Activated CD8-positive, alpha-beta memory T cell treated with anti-CD3 and anti-CD28 coated beads for 24 hours (primary cell): ENCODE measurements around the gene FBXL4.

Experiments used
- DNase-seq: peaks from one replicate; pipeline ENCODE4 v3.0.0-alpha.2; 2020

The FBXL4 gene

GRCh38 chr6:98836962-98837944 is 110.5 kb downstream of the FBXL4 start:
- no peak for DNase-seq

DNA sequence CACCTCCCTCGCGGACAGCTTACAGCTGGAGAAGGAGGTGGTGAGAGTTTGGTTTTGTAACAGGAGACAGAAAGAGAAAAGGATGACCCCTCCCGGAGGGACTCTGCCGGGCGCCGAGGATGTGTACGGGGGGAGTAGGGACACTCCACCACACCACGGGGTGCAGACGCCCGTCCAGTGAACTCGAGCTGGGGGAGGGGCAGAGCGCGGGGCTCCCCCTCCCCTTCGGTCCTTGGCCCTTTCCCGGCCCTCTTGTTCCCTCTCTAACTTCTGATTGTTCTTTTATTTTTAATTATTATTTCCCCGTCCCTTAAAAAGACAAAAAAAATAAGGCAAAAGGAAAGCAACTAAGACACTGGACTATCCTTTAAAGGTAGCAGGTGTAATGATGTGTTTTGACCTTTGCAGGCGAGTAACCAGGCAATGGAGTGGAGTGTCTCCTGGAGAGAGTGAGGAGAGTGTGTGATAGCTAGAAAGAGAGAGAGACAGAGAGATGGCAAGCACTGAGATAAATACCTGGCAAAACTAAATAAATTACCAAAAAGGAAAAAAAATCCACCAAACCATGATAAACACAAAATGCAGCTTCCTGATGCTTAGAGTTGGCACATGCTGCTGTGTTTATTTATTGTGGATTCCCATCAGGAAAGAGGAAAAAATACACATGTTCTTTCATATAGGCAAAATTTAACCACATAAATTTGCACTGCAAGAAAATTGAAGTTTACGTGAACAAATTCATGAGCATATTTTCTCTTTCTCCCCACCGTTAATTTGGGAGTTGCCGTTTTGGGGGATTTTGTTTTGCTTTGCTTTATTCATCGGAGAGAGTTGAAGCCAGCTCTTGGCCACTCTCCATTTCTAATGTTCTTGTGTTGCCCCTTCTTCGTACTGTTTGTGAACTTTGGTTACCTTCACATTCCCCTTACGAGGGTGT is 111.5 kb downstream of the FBXL4 start:
- DNase-seq, result no peak

DNA sequence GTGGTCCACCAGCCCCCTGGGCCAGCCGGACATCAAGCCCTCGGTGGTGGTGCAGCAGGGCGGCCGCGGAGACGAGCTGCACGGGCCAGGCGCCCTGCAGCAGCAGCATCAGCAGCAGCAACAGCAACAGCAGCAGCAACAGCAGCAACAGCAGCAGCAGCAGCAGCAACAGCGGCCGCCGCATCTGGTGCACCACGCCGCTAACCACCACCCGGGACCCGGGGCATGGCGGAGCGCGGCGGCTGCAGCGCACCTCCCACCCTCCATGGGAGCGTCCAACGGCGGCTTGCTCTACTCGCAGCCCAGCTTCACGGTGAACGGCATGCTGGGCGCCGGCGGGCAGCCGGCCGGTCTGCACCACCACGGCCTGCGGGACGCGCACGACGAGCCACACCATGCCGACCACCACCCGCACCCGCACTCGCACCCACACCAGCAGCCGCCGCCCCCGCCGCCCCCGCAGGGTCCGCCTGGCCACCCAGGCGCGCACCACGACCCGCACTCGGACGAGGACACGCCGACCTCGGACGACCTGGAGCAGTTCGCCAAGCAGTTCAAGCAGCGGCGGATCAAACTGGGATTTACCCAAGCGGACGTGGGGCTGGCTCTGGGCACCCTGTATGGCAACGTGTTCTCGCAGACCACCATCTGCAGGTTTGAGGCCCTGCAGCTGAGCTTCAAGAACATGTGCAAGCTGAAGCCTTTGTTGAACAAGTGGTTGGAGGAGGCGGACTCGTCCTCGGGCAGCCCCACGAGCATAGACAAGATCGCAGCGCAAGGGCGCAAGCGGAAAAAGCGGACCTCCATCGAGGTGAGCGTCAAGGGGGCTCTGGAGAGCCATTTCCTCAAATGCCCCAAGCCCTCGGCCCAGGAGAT is 112.4 kb downstream of the FBXL4 start:
- DNase-seq, result peak; percentile 59

GRCh38 chr6:98834060-98835031 is 113.4 kb downstream of the FBXL4 start, which contains the start of gene POU3F2:
Gene POU3F2 (plus strand): TSS chr6:98834574. CDS start chr6:98834874, 300 bp downstream.
- peak; percentile 78 for DNase-seq

GRCh38 chr6:98833307-98834059 is 114.3 kb downstream of the FBXL4 start:
- DNase-seq, result peak; percentile 68

DNA sequence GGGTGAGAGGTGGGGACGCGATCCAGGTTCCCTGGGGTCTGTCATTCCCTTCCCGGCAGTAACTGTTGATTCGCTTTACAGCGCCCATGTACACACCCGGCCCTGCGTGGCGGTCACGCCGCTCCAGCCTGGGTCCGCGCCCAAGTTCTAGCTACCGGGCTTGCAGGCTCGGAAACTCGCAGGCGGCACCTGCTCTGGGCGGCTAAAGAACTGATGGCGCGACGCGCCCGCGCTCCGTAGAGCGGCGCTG is 114.8 kb downstream of the FBXL4 start:
- no peak for DNase-seq

GRCh38 chr6:98832284-98833056 is 115.3 kb downstream of the FBXL4 start:
- DNase-seq, result peak; percentile 59

DNA sequence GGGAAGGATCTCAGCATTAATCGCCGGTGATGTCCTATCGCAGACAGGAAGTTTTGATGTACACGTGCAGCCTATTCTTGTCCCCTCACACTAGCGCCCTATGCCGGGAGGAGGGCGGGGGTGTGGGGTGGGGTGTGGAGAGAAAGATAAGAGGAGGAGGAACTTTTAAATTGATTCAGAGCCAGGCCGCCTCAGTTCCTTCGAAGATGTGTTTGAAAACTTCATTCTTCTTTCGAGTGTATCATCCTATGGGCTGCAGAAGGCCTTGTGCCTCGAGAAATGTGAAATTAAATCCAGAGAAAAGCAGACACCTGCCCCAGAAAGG is 115.8 kb downstream of the FBXL4 start:
- peak; percentile 57 for DNase-seq

GRCh38 chr6:98831057-98831958 is 116.4 kb downstream of the FBXL4 start:
- DNase-seq, result peak; percentile 65

- no peak for DNase-seq
Measured at GRCh38 chr6:98830146-98830545, 117.6 kb downstream of the FBXL4 start.

GRCh38 chr6:98828941-98829411 is 118.8 kb downstream of the FBXL4 start:
- DNase-seq, result no peak

DNA sequence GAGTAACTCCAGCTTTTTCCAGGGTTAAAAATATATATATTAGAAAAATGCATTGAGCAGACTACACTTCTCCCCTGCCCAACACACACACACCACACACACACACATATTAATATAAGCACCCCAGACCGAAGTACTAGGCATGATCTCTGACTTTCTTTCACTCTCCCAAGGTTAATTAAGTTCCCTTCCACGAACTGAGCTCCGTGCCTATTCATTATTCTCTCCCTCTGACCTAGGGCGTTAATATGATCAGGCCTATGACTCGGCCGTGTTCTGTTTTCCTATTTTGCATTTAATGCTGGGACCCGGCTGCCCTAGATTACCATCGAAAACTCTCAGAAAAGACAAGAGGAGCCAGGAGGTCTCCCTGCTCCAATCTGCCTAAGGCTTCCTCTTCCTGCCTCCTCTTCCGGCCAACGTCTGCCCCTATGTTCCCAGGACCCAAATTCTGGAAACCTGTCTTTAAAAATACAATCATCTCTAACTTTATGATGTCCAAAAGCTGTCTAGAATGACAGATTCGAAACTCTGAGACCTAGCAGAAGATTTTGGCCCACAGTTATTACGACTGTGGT is 119.4 kb downstream of the FBXL4 start:
- no peak for DNase-seq

DNA sequence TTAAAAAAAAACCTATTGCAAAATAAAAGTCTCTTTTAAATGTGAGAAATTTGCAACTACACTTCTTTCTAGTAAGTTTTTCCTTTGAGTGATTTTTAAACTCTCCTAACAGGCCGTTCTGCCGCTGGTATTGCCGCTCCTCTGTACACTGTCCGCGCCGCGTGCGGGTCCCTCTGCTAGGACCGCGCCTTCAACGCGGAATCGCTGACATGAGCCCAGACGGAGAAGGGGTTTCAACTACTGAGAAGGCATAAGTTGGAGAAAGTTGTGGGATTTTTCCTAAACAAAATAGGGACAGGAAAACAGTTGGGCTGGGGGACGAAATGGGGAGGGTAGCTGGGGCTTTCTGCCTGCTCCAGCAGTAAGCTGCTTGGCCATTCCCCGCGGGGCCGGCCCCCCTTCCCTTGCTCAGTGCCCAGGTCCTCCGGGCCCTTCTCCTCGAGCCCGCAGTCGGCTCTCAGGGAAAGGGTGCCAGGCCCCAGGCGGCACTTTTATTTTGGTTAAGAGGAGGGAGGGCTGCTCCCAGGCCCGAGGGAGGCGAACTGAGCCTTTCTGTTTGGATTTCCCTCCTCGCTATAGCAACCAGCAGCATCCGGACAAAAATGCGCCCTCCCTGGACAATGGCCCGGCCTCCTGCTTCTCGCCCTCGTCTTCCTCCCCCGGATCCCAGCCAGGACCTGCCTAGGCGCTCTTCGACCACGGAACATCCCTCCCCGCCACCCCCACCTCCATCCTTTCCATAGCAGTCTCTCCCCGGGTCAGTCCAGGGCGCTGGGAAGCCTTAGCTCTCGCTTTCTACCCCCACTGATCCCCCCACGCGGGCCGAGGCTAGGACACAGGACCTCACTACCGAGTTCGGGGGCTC is 120.2 kb downstream of the FBXL4 start:
- DNase-seq, result no peak

GRCh38 chr6:98825600-98826230 is 122.0 kb downstream of the FBXL4 start:
- no peak for DNase-seq

GRCh38 chr6:98824902-98825599 is 122.7 kb downstream of the FBXL4 start:
- DNase-seq, result no peak
